Calu3 (cell line): ENCODE measurements around the gene PCYT2. TPM values are rescaled to one million over a fixed set of nuclear protein-coding genes. Genes with fewer than 3 reads are reported as not detected.
"Not testable (repeated sequence)": the region's sequence is repeated elsewhere in the genome, so short reads cannot be mapped to it uniquely, and the experiment has no call there.

Experiments used
- BruUV-seq: library from RNA; stranded (reverse); fragments of 400-500 nt; replicated peaks from 2 replicates; lab custom pipeline; 2021; lab: Mats Ljungman, UMichigan
- CTCF ChIA-PET: fragments of 300-600 bp; sonication (Branson Sonifier 250); formaldehyde crosslinking; loops from one replicate; lab custom pipeline; 2022; ENCODE audit warnings: antibody characterized with exemption; lab: Charles Lee
- DNase-seq: peaks from one replicate; pipeline ENCODE4 v3.0.0; 2022
- H3K27ac Mint-ChIP-seq: one replicate; pipeline ENCODE4 v1.8.0; 2022; ENCODE audit warnings: mixed read lengths; ENCODE audit not compliant: unreplicated experiment
- H3K27me3 Mint-ChIP-seq: one replicate; pipeline ENCODE4 v1.8.0; 2022; ENCODE audit warnings: mixed read lengths; ENCODE audit not compliant: unreplicated experiment
- H3K36me3 Mint-ChIP-seq: one replicate; pipeline ENCODE4 v1.8.0; 2022; ENCODE audit warnings: mild to moderate bottlenecking, moderate library complexity, mixed read lengths; ENCODE audit not compliant: insufficient read depth, unreplicated experiment
- H3K4me1 Mint-ChIP-seq: one replicate; pipeline ENCODE4 v1.8.0; 2022; ENCODE audit warnings: mild to moderate bottlenecking, low read depth, mixed read lengths; ENCODE audit not compliant: unreplicated experiment
- H3K4me3 Mint-ChIP-seq: one replicate; pipeline ENCODE4 v1.8.0; 2022; ENCODE audit warnings: mild to moderate bottlenecking, low read depth, moderate library complexity, mixed read lengths; ENCODE audit not compliant: unreplicated experiment
- H3K9me3 Mint-ChIP-seq: one replicate; pipeline ENCODE4 v1.8.0; 2022; ENCODE audit warnings: low read depth, mixed read lengths; ENCODE audit not compliant: unreplicated experiment
- CTCF ChIP-seq: fragments of 200-600 bp; IDR thresholded peaks from one replicate; pipeline ENCODE4 v1.8.0; 2022; ENCODE audit warnings: antibody characterized with exemption; ENCODE audit not compliant: unreplicated experiment
- intact Hi-C: fragments of 100-400 bp; cut with micrococcal nuclease; formaldehyde crosslinking; loops from one replicate; pipeline ENCODE4 v1.10.0; 2022; ENCODE audit not compliant: unreplicated experiment
- total RNA-seq: library from RNA; stranded (reverse); gene quantifications from 2 replicates; pipeline ENCODE4 v1.2.3, GENCODE V29; 2022

The PCYT2 gene
- total RNA-seq, 1 experiment from 2014 or later, result 58.4 TPM

- BruUV-seq, result no TSS peak
- TF ChIP-seq CTCF, result no peak
- peaks cover 53% of the 10 kb centered on the region for H3K4me1 Mint-ChIP-seq
- no peak overlapping the region for H3K4me3 Mint-ChIP-seq
- no peak overlapping the region for H3K27ac Mint-ChIP-seq
- no peaks in the 10 kb centered on the region for H3K27me3 Mint-ChIP-seq
- no peak for DNase-seq
- peaks cover 69% of the 10 kb centered on the region for H3K36me3 Mint-ChIP-seq
- H3K9me3 Mint-ChIP-seq, result no peaks in the 10 kb centered on the region
- intact Hi-C loops, result no loop called here
- CTCF ChIA-PET, result no interaction called here
These were observed 9.7 kb upstream of the PCYT2 start for GRCh38 chr17:81920612-81921536.

GRCh38 chr17:81918832-81919545 is 7.8 kb upstream of the PCYT2 start:
- Mint-ChIP-seq H3K9me3 (no peaks in the 10 kb centered on the region), H3K4me3 (peak overlapping the region; percentile 93), H3K4me1 (peaks cover 53% of the 10 kb centered on the region), H3K27me3 (no peaks in the 10 kb centered on the region), H3K36me3 (peaks cover 83% of the 10 kb centered on the region), H3K27ac (peak overlapping the region; percentile 77)
- peak; percentile 40 for DNase-seq
- TF ChIP-seq CTCF, result no peak
- CTCF ChIA-PET, result no interaction called here
- no TSS peak for BruUV-seq
- intact Hi-C loops, result no loop called here

GRCh38 chr17:81918333-81918669 is 7.1 kb upstream of the PCYT2 start:
- peak overlapping the region; percentile 77 for H3K27ac Mint-ChIP-seq
- H3K27me3 Mint-ChIP-seq, intact Hi-C loops, BruUV-seq, CTCF ChIA-PET, DNase-seq, H3K9me3 Mint-ChIP-seq: not testable (repeated sequence)
- H3K4me3 Mint-ChIP-seq, result peak overlapping the region; percentile 93
- H3K4me1 Mint-ChIP-seq, result peaks cover 51% of the 10 kb centered on the region
- H3K36me3 Mint-ChIP-seq, result peaks cover 88% of the 10 kb centered on the region

- H3K27ac Mint-ChIP-seq, result peak within 1 kb of the TSS; percentile 77
- no TSS peak for BruUV-seq
These were observed 6.5 kb upstream of the PCYT2 start, which contains the start of gene SIRT7 for GRCh38 chr17:81917565-81918332. Gene SIRT7 (minus strand): TSS chr17:81918176. CDS start chr17:81918131, 45 bp downstream.

More at GRCh38 chr17:81917565-81918332, 6.5 kb upstream of the PCYT2 start, which contains the start of gene SIRT7:
- peak; percentile 77 for DNase-seq
- no peak for TF ChIP-seq CTCF
- Mint-ChIP-seq H3K9me3 (no peaks in the 10 kb centered on the region), H3K27me3 (no peaks in the 10 kb centered on the region), H3K36me3 (peaks cover 90% of the 10 kb centered on the region), H3K4me3 (peak within 1 kb of the TSS; percentile 93), H3K4me1 (peaks cover 51% of the 10 kb centered on the region)
- CTCF ChIA-PET, result interaction anchor here (0.9 to 1.5 kb wide), 4 partner anchors 9 to 106 kb away, joined by 3 to 4 read pairs (median 3); partner anchors contain the start of genes CENPX and LRRC45
- intact Hi-C loops, result no loop called here
